Transverse colon (tissue), 4 donors: Measurements from ENCODE around the gene HTRA1. TPM values are rescaled to one million over a fixed set of nuclear protein-coding genes. Genes with fewer than 3 reads are reported as not detected.

Experiments used
- DNase-seq: peaks from one replicate; pipeline ENCODE4 v3.0.0-alpha.2; 2019
- H3K27ac ChIP-seq, 4 donors: fragments of 200-600 bp; sonication (generic); 2 replicates each; pipeline ENCODE4 v1.5.1; 2016 to 2018; ENCODE audit warnings: inconsistent platforms in 4 of 4
- H3K27me3 ChIP-seq: fragments of 200-600 bp; sonication (generic); 2 replicates; pipeline ENCODE4 v1.5.1; 2017; ENCODE audit warnings: inconsistent platforms
- H3K36me3 ChIP-seq, 4 donors: fragments of 200-600 bp; sonication (generic); 2 replicates each; pipeline ENCODE4 v1.5.1; 2017 to 2019; ENCODE audit warnings: inconsistent platforms in 4 of 4
- H3K4me1 ChIP-seq, 4 donors: fragments of 200-600 bp; sonication (generic); 2 replicates each; pipeline ENCODE4 v1.5.1; 2017 to 2020; ENCODE audit warnings: inconsistent platforms in 4 of 4
- H3K4me3 ChIP-seq, 4 donors: fragments of 200-600 bp; sonication (generic); 1 replicate in 1 of 4; 2 replicates in 3 of 4; pipeline versions ENCODE4 v1.5.1 to v1.6.1; 2017 to 2019; ENCODE audit warnings: inconsistent platforms in 4 of 4
- H3K9me3 ChIP-seq, 2 donors: fragments of 200-600 bp; sonication (generic); 2 replicates each; pipeline ENCODE4 v1.5.1; 2017 to 2019; ENCODE audit warnings: inconsistent platforms in 2 of 2
- EP300 ChIP-seq: sonication (generic); formaldehyde crosslinking; IDR thresholded peaks from one replicate; pipeline ENCODE4 v1.6.1; 2017; ENCODE audit warnings: antibody characterized with exemption, low read depth
- POLR2A ChIP-seq: fragments of 450-650 bp; IDR thresholded peaks from one replicate; pipeline ENCODE4 v1.6.1; 2016; ENCODE audit warnings: antibody characterized with exemption, mild to moderate bottlenecking, moderate library complexity
- POLR2AphosphoS5 ChIP-seq, 3 donors: sonication (generic); formaldehyde crosslinking; IDR thresholded peaks; one replicate each; pipeline ENCODE4 v1.6.1; 2016; ENCODE audit warnings: antibody characterized with exemption in 3 of 3
- WGBS, 2 donors: methylation state at CpG; one replicate each; pipeline ENCODE4 v1.1.5; 2018; ENCODE audit warnings: low coverage in 1 of 2; 5-methylcytosine and 5-hydroxymethylcytosine counted together
- in situ Hi-C, 4 donors: fragments of 200-750 bp; cut with MboI; loops; one replicate each; pipeline versions ENCODE4 v1.15.0 to v1.15.1; 2017; ENCODE audit warnings: low sequenced_read_pairs in 3 of 4, low pct_ligation_motif_present in 1 of 4, low pct_unique_long_range_greater_than_20kb in 1 of 4
- intact Hi-C: fragments of 100-400 bp; cut with DNase I; formaldehyde crosslinking; loops from one replicate; pipeline ENCODE4 v1.15.1; 2023; ENCODE audit warnings: low total_unique reads
- total RNA-seq, 4 donors: library from RNA; depleted of rRNA; stranded (reverse); fragments of >200 nt; gene quantifications; one replicate each; pipeline ENCODE4 v1.1.0, GENCODE V29; 2016
- TF ChIP-seq, protein P1 (sequence below), 5 experiments: fragments of 200-600 bp in 3 of 5; fragments of 450-650 bp in 2 of 5; sonication (generic) in 3 of 5; IDR thresholded peaks; 1 replicate in 2 of 5; 2 replicates in 3 of 5; pipeline ENCODE4 v1.5.1; 2016 to 2017; ENCODE audit warnings: antibody characterized with exemption in 5 of 5, inconsistent platforms in 3 of 5, mild to moderate bottlenecking in 2 of 5, moderate library complexity in 1 of 5

Gene HTRA1
- total RNA-seq, 4 donors from 2014 or later, result 7.9 to 103 (median 31.2) TPM

DNA sequence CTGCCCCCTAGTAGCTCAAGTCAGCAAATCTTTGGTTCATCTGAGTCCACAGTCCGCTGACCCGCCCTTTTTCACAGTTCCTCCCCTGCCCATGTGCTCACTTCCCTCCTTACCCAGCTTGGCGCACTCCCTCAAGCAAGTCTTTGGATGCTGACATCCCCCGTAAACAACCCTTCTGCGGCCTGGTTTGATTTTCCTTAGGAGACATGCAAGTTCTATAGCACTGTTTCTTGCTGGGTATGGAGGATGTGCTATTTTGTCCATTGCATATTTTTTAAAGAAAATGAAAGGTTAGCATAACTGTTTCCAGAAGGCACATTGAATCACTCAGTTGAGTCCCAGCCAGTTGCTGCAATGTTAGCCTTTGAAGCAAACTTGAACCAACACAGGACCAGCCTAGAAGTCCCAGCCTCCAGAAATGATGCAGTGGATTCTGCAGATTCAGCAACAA is 38.2 kb downstream of the HTRA1 start:
- Histone ChIP-seq H3K9me3 (no peaks in the 10 kb centered on the region), H3K36me3 (no peaks in the 10 kb centered on the region), H3K27ac (peak overlapping the region; percentile 63 to 71 (median 67)), H3K27me3 (no peaks in the 10 kb centered on the region), H3K4me3 (no peak overlapping the region), H3K4me1 (peaks cover 21 to 27% (median 25%) of the 10 kb centered on the region in 4 donors)
- peak; percentile 26 for DNase-seq
- TF ChIP-seq POLR2AphosphoS5 (IDR thresholded peaks at IDR 0.05) (no peak), POLR2A (no peak), EP300 (no peak)
- TF ChIP-seq, protein P1, sequence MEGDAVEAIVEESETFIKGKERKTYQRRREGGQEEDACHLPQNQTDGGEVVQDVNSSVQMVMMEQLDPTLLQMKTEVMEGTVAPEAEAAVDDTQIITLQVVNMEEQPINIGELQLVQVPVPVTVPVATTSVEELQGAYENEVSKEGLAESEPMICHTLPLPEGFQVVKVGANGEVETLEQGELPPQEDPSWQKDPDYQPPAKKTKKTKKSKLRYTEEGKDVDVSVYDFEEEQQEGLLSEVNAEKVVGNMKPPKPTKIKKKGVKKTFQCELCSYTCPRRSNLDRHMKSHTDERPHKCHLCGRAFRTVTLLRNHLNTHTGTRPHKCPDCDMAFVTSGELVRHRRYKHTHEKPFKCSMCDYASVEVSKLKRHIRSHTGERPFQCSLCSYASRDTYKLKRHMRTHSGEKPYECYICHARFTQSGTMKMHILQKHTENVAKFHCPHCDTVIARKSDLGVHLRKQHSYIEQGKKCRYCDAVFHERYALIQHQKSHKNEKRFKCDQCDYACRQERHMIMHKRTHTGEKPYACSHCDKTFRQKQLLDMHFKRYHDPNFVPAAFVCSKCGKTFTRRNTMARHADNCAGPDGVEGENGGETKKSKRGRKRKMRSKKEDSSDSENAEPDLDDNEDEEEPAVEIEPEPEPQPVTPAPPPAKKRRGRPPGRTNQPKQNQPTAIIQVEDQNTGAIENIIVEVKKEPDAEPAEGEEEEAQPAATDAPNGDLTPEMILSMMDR (IDR thresholded peaks at IDR 0.05), result no peak
- intact Hi-C loops, result no loop called here
- in situ Hi-C loops, result no loop called here
- WGBS, 2 donors, result 45 to 48% methylated on average over 5 of the region's 5 CpGs

- no peaks in the 10 kb centered on the region for H3K36me3 ChIP-seq
- TF ChIP-seq POLR2AphosphoS5 (IDR thresholded peaks at IDR 0.05) (no peak), POLR2A (no peak), EP300 (no peak)
- TF ChIP-seq, protein P1 (IDR thresholded peaks at IDR 0.05), result no peak
- H3K4me1 ChIP-seq, result peaks cover 24 to 32% (median 30%) of the 10 kb centered on the region in 4 donors
- in situ Hi-C loops (no loop called here), intact Hi-C loops (loop anchor here (5.0 kb wide), 1 partner anchor 43 kb away; no protein-coding TSS in a partner anchor)
- DNase-seq, result no peak
- peak overlapping the region; percentile 16 to 71 (median 66) for H3K27ac ChIP-seq
- 67 to 74% methylated on average over 3 to 5 of the region's 5 CpGs for WGBS, 2 donors
- no peaks in the 10 kb centered on the region for H3K9me3 ChIP-seq
- no peak overlapping the region for H3K4me3 ChIP-seq
- H3K27me3 ChIP-seq, result no peaks in the 10 kb centered on the region
These were observed 38.8 kb downstream of the HTRA1 start for GRCh38 chr10:122500194-122500593.

- H3K36me3 ChIP-seq, result no peaks in the 10 kb centered on the region
- peak overlapping the region; percentile 16 to 71 (median 66) for H3K27ac ChIP-seq
- 60 to 86% methylated on average over 1 to 6 of the region's 6 CpGs for WGBS, 2 donors
- TF ChIP-seq POLR2A (no peak), POLR2AphosphoS5 (IDR thresholded peaks at IDR 0.05) (no peak), EP300 (no peak)
- TF ChIP-seq, protein P1 (IDR thresholded peaks at IDR 0.05), result no peak
- H3K4me1 ChIP-seq, result peaks cover 24 to 32% (median 30%) of the 10 kb centered on the region in 4 donors
- no peak overlapping the region for H3K4me3 ChIP-seq
- intact Hi-C loops (loop anchor here (5.0 kb wide), 1 partner anchor 43 kb away; no protein-coding TSS in a partner anchor), in situ Hi-C loops (no loop called here)
- DNase-seq, result no peak
- no peaks in the 10 kb centered on the region for H3K9me3 ChIP-seq
- H3K27me3 ChIP-seq, result no peaks in the 10 kb centered on the region
These were observed 39.4 kb downstream of the HTRA1 start for GRCh38 chr10:122500726-122501125.

DNA sequence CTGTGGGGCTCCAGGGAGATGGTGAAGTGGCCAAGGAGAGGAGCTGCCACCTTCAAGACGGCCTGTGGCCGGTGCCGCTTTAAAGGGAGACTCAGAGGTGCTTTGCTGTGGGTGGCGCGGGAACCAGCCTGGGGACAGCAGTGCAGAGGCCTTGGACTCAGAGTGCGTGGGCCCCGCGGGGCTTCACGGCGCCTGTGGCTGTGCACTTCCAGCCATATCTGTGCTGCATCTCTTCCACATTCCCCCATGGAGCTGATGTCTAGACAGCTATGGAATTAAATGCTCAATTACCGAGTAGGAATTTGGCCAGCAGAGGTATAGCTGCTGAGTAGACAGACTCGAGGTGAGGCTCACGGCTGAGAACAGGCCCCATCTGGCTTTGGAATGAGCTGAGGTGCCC is 41.7 kb downstream of the HTRA1 start:
- Histone ChIP-seq H3K4me1 (peaks cover 24 to 32% (median 30%) of the 10 kb centered on the region in 4 donors), H3K27me3 (no peaks in the 10 kb centered on the region), H3K9me3 (no peaks in the 10 kb centered on the region), H3K27ac (no peak overlapping the region), H3K36me3 (no peaks in the 10 kb centered on the region), H3K4me3 (no peak overlapping the region)
- TF ChIP-seq, protein P1 (IDR thresholded peaks at IDR 0.05), result no peak
- TF ChIP-seq POLR2A (no peak), EP300 (no peak), POLR2AphosphoS5 (IDR thresholded peaks at IDR 0.05) (no peak)
- 90% methylated on average over 12 of the region's 13 CpGs; no CpG with 5 or more reads in 1 of the 2 donors for WGBS, 2 donors
- in situ Hi-C loops, result no loop called here
- intact Hi-C loops, result loop anchor here (5.0 kb wide), 1 partner anchor 46 kb away; no protein-coding TSS in a partner anchor
- no peak for DNase-seq
